CD14-positive monocyte (primary cell): ENCODE data around the gene CSF3. TPM values are rescaled to one million over a fixed set of nuclear protein-coding genes. Genes with fewer than 3 reads are reported as not detected.

Experiments
- DNase-seq, 3 donors: peaks; one replicate each; pipeline ENCODE4 v3.0.0-alpha.2; 2011 to 2022
- H2AFZ ChIP-seq: 2 replicates; pipeline ENCODE4 v1.6.0; 2012; ENCODE audit warnings: mild to moderate bottlenecking, low read depth, low read length, inconsistent platforms; ENCODE audit not compliant: insufficient read depth, poor library complexity, severe bottlenecking
- H3K27ac ChIP-seq, 2 donors: 1 replicate in 1 of 2; 2 replicates in 1 of 2; pipeline ENCODE4 v1.5.1; 2012 to 2013; ENCODE audit warnings: low read length in 2 of 2, control low read depth in 1 of 2, inconsistent platforms in 1 of 2, low read depth in 1 of 2, mild to moderate bottlenecking in 1 of 2
- H3K27me3 ChIP-seq, 2 donors: one replicate each; pipeline versions ENCODE4 v1.6.0 to v1.6.1; 2011 to 2013; ENCODE audit warnings: low read length in 2 of 2; ENCODE audit not compliant: control insufficient read depth in 2 of 2, insufficient read depth in 2 of 2
- H3K36me3 ChIP-seq, 2 donors: replicated peaks in 1 of 2; 1 replicate in 1 of 2; 2 replicates in 1 of 2; pipeline versions ENCODE4 v1.5.1 to v1.6.1; 2012 to 2013; ENCODE audit warnings: low read length in 2 of 2, control low read depth in 1 of 2, inconsistent platforms in 1 of 2, mild to moderate bottlenecking in 1 of 2; ENCODE audit not compliant: insufficient read depth in 2 of 2, control insufficient read depth in 1 of 2
- H3K4me1 ChIP-seq, 2 donors: 1 replicate in 1 of 2; 2 replicates in 1 of 2; pipeline versions ENCODE4 v1.5.1 to v1.6.1; 2012 to 2013; ENCODE audit warnings: low read length in 2 of 2, control low read depth in 1 of 2, inconsistent platforms in 1 of 2, mild to moderate bottlenecking in 1 of 2, moderate library complexity in 1 of 2; ENCODE audit not compliant: insufficient read depth in 2 of 2, control insufficient read depth in 1 of 2
- H3K4me2 ChIP-seq: replicated peaks from 2 replicates; pipeline ENCODE3; 2012; ENCODE audit warnings: low read length, moderate library complexity, mild to moderate bottlenecking; ENCODE audit not compliant: poor library complexity, severe bottlenecking; ENCODE audit errors: extremely low read depth
- H3K4me3 ChIP-seq, 3 experiments: fragments of 200-600 bp in 1 of 3; sonication (generic) in 1 of 3; replicated peaks in 1 of 3; 1 replicate in 2 of 3; 2 replicates in 1 of 3; pipeline ENCODE4 v1.5.1; 2011 to 2013; ENCODE audit warnings: low read length in 3 of 3, mild to moderate bottlenecking in 3 of 3, control low read depth in 2 of 3, low read depth in 2 of 3, inconsistent platforms in 1 of 3, moderate library complexity in 1 of 3
- H3K79me2 ChIP-seq: 2 replicates; pipeline ENCODE4 v1.6.0; 2012; ENCODE audit warnings: mild to moderate bottlenecking, control low read depth, inconsistent platforms, low read length, moderate library complexity; ENCODE audit not compliant: insufficient read depth
- H3K9ac ChIP-seq: 2 replicates; pipeline ENCODE4 v1.6.0; 2017; ENCODE audit warnings: low read length, mild to moderate bottlenecking; ENCODE audit not compliant: insufficient read depth, poor library complexity, severe bottlenecking
- H3K9me3 ChIP-seq, 2 donors: replicated peaks in 1 of 2; 1 replicate in 1 of 2; 2 replicates in 1 of 2; pipeline versions ENCODE4 v1.5.1 to v1.6.1; 2012 to 2013; ENCODE audit warnings: low read length in 2 of 2, control low read depth in 1 of 2; ENCODE audit not compliant: control insufficient read depth in 1 of 2, insufficient read depth in 1 of 2
- H4K20me1 ChIP-seq: 2 replicates; pipeline ENCODE4 v1.6.0; 2012; ENCODE audit warnings: mild to moderate bottlenecking, low read length, control low read depth, moderate library complexity; ENCODE audit not compliant: insufficient read depth
- H3K27ac Mint-ChIP-seq, 7 donors: one replicate each; pipeline ENCODE4 v1.8.0; 2020; ENCODE audit warnings: mild to moderate bottlenecking in 7 of 7, mixed read lengths in 7 of 7, moderate library complexity in 6 of 7, inconsistent platforms in 2 of 7
- H3K27me3 Mint-ChIP-seq, 3 donors: one replicate each; pipeline ENCODE4 v1.8.0; 2021 to 2022; ENCODE audit warnings: low read depth in 3 of 3, mild to moderate bottlenecking in 3 of 3, mixed read lengths in 3 of 3, moderate library complexity in 3 of 3, inconsistent platforms in 1 of 3
- H3K36me3 Mint-ChIP-seq, 2 donors: one replicate each; pipeline ENCODE4 v1.8.0; 2020; ENCODE audit warnings: mixed read lengths in 2 of 2, inconsistent platforms in 1 of 2, mild to moderate bottlenecking in 1 of 2
- H3K4me1 Mint-ChIP-seq: one replicate; pipeline ENCODE4 v1.8.0; 2020; ENCODE audit warnings: mild to moderate bottlenecking, mixed read lengths
- H3K4me3 Mint-ChIP-seq, 2 donors: one replicate each; pipeline ENCODE4 v1.8.0; 2020; ENCODE audit warnings: mild to moderate bottlenecking in 2 of 2, mixed read lengths in 2 of 2, moderate library complexity in 1 of 2
- H3K9me3 Mint-ChIP-seq, 7 donors: one replicate each; pipeline ENCODE4 v1.8.0; 2020 to 2022; ENCODE audit warnings: mixed read lengths in 7 of 7, mild to moderate bottlenecking in 6 of 7, moderate library complexity in 6 of 7, inconsistent platforms in 2 of 7
- CTCF ChIP-seq: fragments of 200-600 bp; IDR thresholded peaks from one replicate; pipeline ENCODE4 v1.8.0; 2022; ENCODE audit warnings: antibody characterized with exemption, mild to moderate bottlenecking
- WGBS: methylation state at CpG from one replicate; pipeline ENCODE4 v1.1.5; 2013; ENCODE audit warnings: missing lambda C conversion rate; ENCODE audit not compliant: insufficient coverage; 5-methylcytosine and 5-hydroxymethylcytosine counted together
- intact Hi-C, 2 donors: fragments of 100-400 bp; cut with micrococcal nuclease; formaldehyde crosslinking; loops; one replicate each; pipeline versions ENCODE4 v1.15.0 to v1.15.1; 2023
- polyA plus RNA-seq, 3 donors: library from polyadenylated mRNA; depleted of rRNA in 1 of 3; unstranded in 2 of 3; stranded (reverse) in 1 of 3; fragments of 300-500 nt in 2 of 3; fragments of >200 nt in 1 of 3; fragmentation: Illumina TruSeq in 2 of 3; gene quantifications; 1 replicate in 2 of 3; 2 replicates in 1 of 3; pipeline ENCODE4 v1.2.3, GENCODE V29; 2012 to 2021

CSF3 gene
- polyA plus RNA-seq, 3 donors, result not detected

- Histone ChIP-seq H3K27ac (no peak overlapping the region), H3K9ac (no peak overlapping the region), H2AFZ (no peak overlapping the region), H3K36me3 (peaks cover 48 to 58% of the 10 kb centered on the region in 2 donors), H3K4me2 (no peak overlapping the region), H3K27me3 (no peaks in the 10 kb centered on the region), H3K4me3 (no peak overlapping the region), H3K9me3 (no peaks in the 10 kb centered on the region), H4K20me1 (no peaks in the 10 kb centered on the region), H3K79me2 (no peaks in the 10 kb centered on the region), H3K4me1 (no peaks in the 10 kb centered on the region)
- DNase-seq, result no peak
- intact Hi-C loops, result no loop called here
- peak; percentile 12 for TF ChIP-seq CTCF
- WGBS, result 87% methylated on average over 12 of the region's 12 CpGs
- H3K27ac Mint-ChIP-seq, result no peak overlapping the region
- no peaks in the 10 kb centered on the region for H3K9me3 Mint-ChIP-seq
- H3K27me3 Mint-ChIP-seq, result peaks cover 0 to 1% (median 0%) of the 10 kb centered on the region in 3 donors
- H3K36me3 Mint-ChIP-seq, result peaks cover 55 to 63% of the 10 kb centered on the region in 2 donors
- peaks cover 4% of the 10 kb centered on the region for H3K4me1 Mint-ChIP-seq
- H3K4me3 Mint-ChIP-seq, result no peak overlapping the region
These were observed 19.9 kb downstream of the CSF3 start for GRCh38 chr17:40035162-40035559.

GRCh38 chr17:40038882-40039513 is 23.8 kb downstream of the CSF3 start:
- Histone ChIP-seq H3K4me3 (no peak overlapping the region), H3K4me2 (no peak overlapping the region), H4K20me1 (no peaks in the 10 kb centered on the region), H3K79me2 (no peaks in the 10 kb centered on the region), H3K36me3 (peaks cover 19 to 32% of the 10 kb centered on the region in 2 donors), H3K9ac (no peak overlapping the region), H3K27ac (no peak overlapping the region), H3K9me3 (no peaks in the 10 kb centered on the region), H3K4me1 (peaks cover 6 to 11% of the 10 kb centered on the region in 2 donors), H2AFZ (no peak overlapping the region), H3K27me3 (no peaks in the 10 kb centered on the region)
- H3K4me1 Mint-ChIP-seq, result peaks cover 11% of the 10 kb centered on the region
- H3K9me3 Mint-ChIP-seq, result no peaks in the 10 kb centered on the region
- H3K27me3 Mint-ChIP-seq, result peaks cover 0 to 1% (median 0%) of the 10 kb centered on the region in 3 donors
- peaks cover 33 to 41% of the 10 kb centered on the region in 2 donors for H3K36me3 Mint-ChIP-seq
- no peak for DNase-seq
- H3K4me3 Mint-ChIP-seq, result no peak overlapping the region
- WGBS, result 44% methylated on average over 11 of the region's 11 CpGs
- peak overlapping the region in 3 of 7 donors; percentile 33 to 45 (median 37) for H3K27ac Mint-ChIP-seq
- TF ChIP-seq CTCF, result peak; percentile 35
- intact Hi-C loops, result no loop called here
